Naive B cell (primary cell): ENCODE measurements around the gene CNPPD1. TPM values are rescaled to one million over a fixed set of nuclear protein-coding genes. Genes with fewer than 3 reads are reported as not detected.

Source experiments
- ATAC-seq, 2 donors: fragments of 150-1000 bp; cut with Tn5 transposase; 2 replicates each; pipeline ENCODE4 v1.10.0; 2021; ENCODE audit warnings: low read depth in 2 of 2, mild to moderate bottlenecking in 2 of 2, moderate library complexity in 2 of 2
- DNase-seq: peaks from one replicate; pipeline ENCODE4 v3.0.0; 2022
- H3K27ac Mint-ChIP-seq, 6 donors: one replicate each; pipeline ENCODE4 v1.8.0; 2020 to 2022; ENCODE audit warnings: mild to moderate bottlenecking in 6 of 6, mixed read lengths in 6 of 6, moderate library complexity in 5 of 6, inconsistent platforms in 2 of 6
- H3K27me3 Mint-ChIP-seq, 3 donors: one replicate each; pipeline ENCODE4 v1.8.0; 2021 to 2022; ENCODE audit warnings: mixed read lengths in 3 of 3, mild to moderate bottlenecking in 1 of 3
- H3K36me3 Mint-ChIP-seq, 2 donors: one replicate each; pipeline ENCODE4 v1.8.0; 2020 to 2022; ENCODE audit warnings: mixed read lengths in 2 of 2, inconsistent platforms in 1 of 2, mild to moderate bottlenecking in 1 of 2
- H3K4me1 Mint-ChIP-seq, 3 donors: one replicate each; pipeline ENCODE4 v1.8.0; 2020 to 2022; ENCODE audit warnings: mixed read lengths in 3 of 3, inconsistent platforms in 1 of 3, mild to moderate bottlenecking in 1 of 3, moderate library complexity in 1 of 3
- H3K4me3 Mint-ChIP-seq, 8 donors: one replicate each; pipeline ENCODE4 v1.8.0; 2020 to 2022; ENCODE audit warnings: mild to moderate bottlenecking in 8 of 8, mixed read lengths in 8 of 8, moderate library complexity in 8 of 8, inconsistent platforms in 2 of 8
- H3K9me3 Mint-ChIP-seq, 7 donors: one replicate each; pipeline ENCODE4 v1.8.0; 2020 to 2022; ENCODE audit warnings: mixed read lengths in 7 of 7, mild to moderate bottlenecking in 5 of 7, inconsistent platforms in 2 of 7, moderate library complexity in 1 of 7
- polyA plus RNA-seq, 6 donors: library from polyadenylated mRNA; unstranded; fragments of 300-500 nt; fragmentation: Illumina TruSeq; gene quantifications; one replicate each; pipeline ENCODE4 v1.2.3, GENCODE V29; 2021; ENCODE audit warnings: low read depth in 6 of 6

Gene CNPPD1
- 100 to 1,000 TPM; 112 to 157 (median 133) TPM for polyA plus RNA-seq

DNA sequence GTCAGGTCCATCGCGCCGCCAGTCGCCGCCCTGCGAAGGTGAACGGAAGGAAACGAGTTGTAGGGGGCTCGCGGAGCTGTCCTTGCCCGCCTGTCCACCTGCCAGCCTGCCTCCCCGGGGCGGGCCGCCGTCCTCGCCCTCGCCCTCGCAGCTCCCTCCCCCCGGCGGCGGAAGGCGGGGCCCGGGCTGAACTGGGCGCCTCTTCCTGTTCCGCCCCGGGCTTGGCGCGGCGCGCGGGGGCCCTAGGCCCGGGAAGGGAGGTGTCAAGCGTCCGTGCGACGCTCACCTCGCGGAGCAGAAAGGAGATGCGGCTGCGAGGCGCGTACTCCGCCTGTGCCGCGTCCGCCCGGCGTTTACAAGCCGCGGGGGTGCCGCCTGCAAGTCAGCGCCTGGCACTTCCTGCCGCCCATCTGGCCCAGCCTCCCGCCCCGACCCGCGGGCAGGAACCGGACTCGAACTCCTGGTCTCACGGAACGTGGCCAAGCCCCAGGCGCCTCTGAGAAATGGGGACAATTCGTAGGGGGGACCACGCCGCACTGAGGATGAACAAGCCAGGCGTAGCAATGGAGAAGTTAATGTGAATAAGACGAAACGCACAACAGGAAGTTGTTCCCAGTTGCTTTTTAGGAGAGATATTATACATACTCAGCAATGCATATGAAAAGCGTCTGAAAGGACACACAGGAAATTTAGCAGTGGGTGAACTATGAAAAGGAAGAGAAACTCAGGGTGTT, at the start of gene CNPPD1:
Gene CNPPD1 (minus strand): TSS at position 108 of the 734 bp plus-strand sequence. CDS start 97 bp downstream, at position 11.
- Mint-ChIP-seq H3K36me3 (peaks cover 12 to 28% of the 10 kb centered on the region in 2 donors), H3K4me1 (peaks cover 48 to 65% (median 53%) of the 10 kb centered on the region in 3 donors), H3K4me3 (peak within 1 kb of the TSS; percentile 96 to 99 (median 98)), H3K27ac (peak within 1 kb of the TSS; percentile 99 to 100 (median 100)), H3K27me3 (no peaks in the 10 kb centered on the region), H3K9me3 (no peaks in the 10 kb centered on the region)
- DNase-seq (peak; percentile 90), ATAC-seq (peak; percentile 67)

- peak overlapping the region in 2 of 8 donors; percentile 66 to 77 for H3K4me3 Mint-ChIP-seq
- H3K27me3 Mint-ChIP-seq: no peaks in the 10 kb centered on the region
- peaks cover 21 to 30% of the 10 kb centered on the region in 2 donors for H3K36me3 Mint-ChIP-seq
- DNase-seq (no peak), ATAC-seq (no peak)
- H3K9me3 Mint-ChIP-seq: no peaks in the 10 kb centered on the region
- no peak overlapping the region for H3K27ac Mint-ChIP-seq
- peaks cover 33 to 42% (median 38%) of the 10 kb centered on the region in 3 donors for H3K4me1 Mint-ChIP-seq
Measured at GRCh38 chr2:219225350-219225749, 48.6 kb upstream of the CNPPD1 start.

DNA sequence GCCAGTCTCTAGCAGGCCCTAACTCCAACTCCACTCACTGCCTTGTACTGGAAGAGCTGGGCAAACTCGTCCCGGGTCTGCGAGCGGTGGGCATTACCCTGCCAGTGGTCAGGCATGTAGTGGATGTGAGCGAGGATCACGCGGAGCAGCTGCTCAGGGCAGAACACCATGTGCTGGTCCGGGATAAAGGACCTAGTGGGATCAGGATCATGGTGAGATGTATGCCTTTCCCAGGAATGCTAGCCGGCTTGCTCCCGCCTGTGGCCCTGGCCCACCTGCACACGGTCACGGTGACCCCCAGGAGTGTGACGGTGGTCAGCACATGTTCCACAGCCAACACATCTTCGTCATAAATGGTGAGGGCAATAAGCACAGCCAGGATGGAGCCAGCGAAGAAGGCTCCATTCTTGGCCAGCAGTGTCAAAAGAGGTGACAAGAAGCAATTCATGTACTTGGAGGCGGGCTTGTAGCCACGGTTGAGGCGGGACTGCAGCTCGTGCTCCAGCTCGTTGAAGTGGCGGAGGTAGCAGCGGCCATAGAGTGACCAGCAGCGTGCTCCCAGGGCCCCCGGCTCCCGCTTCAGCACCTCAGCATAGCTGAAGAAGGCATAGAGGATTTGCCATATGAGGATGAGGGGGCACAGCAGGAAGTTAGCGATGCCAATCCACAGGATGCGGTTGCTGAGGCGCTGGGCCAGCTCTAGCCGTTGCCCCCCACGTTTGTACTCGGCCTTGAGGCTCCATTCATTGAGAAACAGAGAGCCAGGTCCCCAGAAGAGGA, 47.3 kb upstream of the CNPPD1 start:
- H3K36me3 Mint-ChIP-seq: peaks cover 21 to 30% of the 10 kb centered on the region in 2 donors

GRCh38 chr2:219221957-219222518, 45.3 kb upstream of the CNPPD1 start:
- no peaks in the 10 kb centered on the region for H3K9me3 Mint-ChIP-seq
- ATAC-seq (no peak), DNase-seq (no peak)
- no peak overlapping the region for H3K27ac Mint-ChIP-seq
- H3K4me1 Mint-ChIP-seq: peaks cover 25 to 38% (median 31%) of the 10 kb centered on the region in 3 donors
- peak overlapping the region in 1 of 8 donors; percentile 71 for H3K4me3 Mint-ChIP-seq
- H3K36me3 Mint-ChIP-seq: peaks cover 21 to 30% of the 10 kb centered on the region in 2 donors
- no peaks in the 10 kb centered on the region for H3K27me3 Mint-ChIP-seq

More for the DNA sequence above, 47.3 kb upstream of the CNPPD1 start:
- DNase-seq: no peak
- Mint-ChIP-seq H3K4me3 (peak overlapping the region in 1 of 8 donors; percentile 42), H3K9me3 (no peaks in the 10 kb centered on the region), H3K4me1 (peaks cover 31 to 44% (median 32%) of the 10 kb centered on the region in 3 donors), H3K27ac (peak overlapping the region in 3 of 6 donors; percentile 11 to 81 (median 56)), H3K27me3 (no peaks in the 10 kb centered on the region)
- no peak for ATAC-seq

- Mint-ChIP-seq H3K4me1 (peaks cover 31 to 39% (median 37%) of the 10 kb centered on the region in 3 donors), H3K27ac (peak overlapping the region in 2 of 6 donors; percentile 28 to 64), H3K4me3 (peak overlapping the region in 3 of 8 donors; percentile 1 to 71 (median 44)), H3K9me3 (no peaks in the 10 kb centered on the region), H3K36me3 (peaks cover 16 to 30% of the 10 kb centered on the region in 2 donors), H3K27me3 (no peaks in the 10 kb centered on the region)
- DNase-seq (no peak), ATAC-seq (no peak)
Measured at GRCh38 chr2:219220652-219221402, 44.1 kb upstream of the CNPPD1 start.

DNA sequence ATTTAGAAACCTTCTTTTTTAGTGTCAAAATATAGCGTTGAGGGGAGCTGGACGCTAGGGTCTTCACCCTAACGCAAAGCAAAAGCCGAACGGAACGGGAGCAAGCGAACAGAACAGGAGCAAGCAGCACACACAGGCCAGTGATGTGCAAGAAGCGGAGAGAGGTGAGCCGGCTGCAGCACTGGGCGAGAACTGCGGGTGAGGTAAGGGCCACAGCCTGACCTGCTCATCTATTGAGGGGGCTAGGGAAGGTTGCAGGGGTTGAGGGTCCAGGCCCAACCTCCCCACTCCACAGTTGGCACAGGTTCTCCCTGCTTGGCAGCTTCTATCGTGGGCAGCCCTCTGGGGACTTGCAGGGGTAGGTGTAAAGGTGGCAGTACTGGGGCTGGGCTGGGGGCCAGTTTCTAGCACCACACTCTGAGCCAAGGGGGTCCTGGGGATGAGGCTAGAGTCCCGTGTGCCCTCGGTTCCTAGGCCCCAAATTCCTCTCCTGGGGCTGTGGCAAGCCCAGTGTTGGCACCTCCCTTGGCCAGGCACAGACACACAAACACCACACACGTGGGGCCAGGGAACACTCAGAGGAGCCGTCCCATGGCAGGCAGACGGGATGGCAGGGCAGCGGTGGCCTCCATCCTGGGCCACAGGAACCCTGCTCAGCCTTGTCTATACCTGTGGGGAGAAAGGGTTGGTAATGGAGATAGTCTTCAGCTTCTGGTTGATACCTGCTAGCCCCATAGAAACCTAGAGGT, 43.2 kb upstream of the CNPPD1 start:
- Mint-ChIP-seq H3K4me3 (peak overlapping the region; percentile 15 to 90 (median 68)), H3K27me3 (no peaks in the 10 kb centered on the region), H3K4me1 (peaks cover 25 to 37% (median 35%) of the 10 kb centered on the region in 3 donors), H3K36me3 (peaks cover 12 to 22% of the 10 kb centered on the region in 2 donors), H3K9me3 (no peaks in the 10 kb centered on the region), H3K27ac (peak overlapping the region in 5 of 6 donors; percentile 26 to 79 (median 54))
- no peak for DNase-seq
- no peak for ATAC-seq

DNA sequence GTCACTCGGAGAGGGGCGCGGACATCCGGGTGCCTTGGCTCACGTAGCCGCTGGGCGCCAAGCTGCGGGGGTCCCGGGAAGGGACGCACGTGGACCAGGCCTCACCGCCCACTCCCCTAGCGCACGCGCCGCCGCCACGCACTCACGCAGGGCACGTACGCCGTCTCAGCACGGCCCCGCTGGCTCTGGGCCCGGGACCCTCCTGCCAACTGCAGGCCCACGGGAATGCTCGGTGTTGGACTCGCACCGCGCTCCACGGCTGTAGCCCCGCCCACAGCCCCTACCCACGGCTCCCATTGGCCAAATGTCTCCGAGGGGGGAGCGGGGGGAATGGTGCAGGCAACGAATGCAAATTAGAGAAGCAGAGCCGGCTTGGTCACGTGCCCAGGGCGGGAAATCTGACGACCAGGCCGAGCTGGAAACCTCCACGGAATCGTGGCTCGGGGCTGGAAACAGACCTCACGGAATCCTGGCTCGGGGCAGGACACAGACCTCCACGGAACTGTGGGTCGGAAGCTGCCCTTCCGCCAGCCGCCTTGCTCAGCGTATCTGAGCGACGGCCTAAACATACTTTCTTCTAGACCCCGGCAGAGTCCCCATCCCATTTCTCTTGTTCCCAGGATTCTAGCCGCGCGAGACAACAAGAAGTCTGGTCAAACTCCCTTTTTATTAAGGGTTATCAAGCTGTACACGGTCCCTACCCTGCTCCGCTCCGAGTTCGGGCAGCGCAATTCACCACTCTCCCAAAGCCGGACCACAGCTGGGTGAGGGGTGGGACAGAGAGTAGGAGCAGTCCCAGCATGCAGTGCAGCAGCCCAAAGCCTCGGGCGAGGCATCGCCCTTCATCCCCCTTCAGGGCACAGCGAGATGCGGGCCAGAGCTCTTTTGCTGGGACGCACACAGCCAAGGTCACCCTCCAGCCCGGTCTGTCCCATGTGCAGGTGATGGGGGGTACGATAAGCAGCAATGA, 42.3 kb upstream of the CNPPD1 start, which contains the start of gene ABCB6:
Gene ABCB6 (minus strand): TSS at position 227 of the 970 bp plus-strand sequence. CDS start 285 bp downstream, outside the sequence.
- H3K27ac Mint-ChIP-seq: peak within 1 kb of the TSS; percentile 61 to 92 (median 78)
- DNase-seq: peak; percentile 88
- H3K36me3 Mint-ChIP-seq: peaks cover 6 to 22% of the 10 kb centered on the region in 2 donors
- peak within 1 kb of the TSS; percentile 78 to 94 (median 86) for H3K4me3 Mint-ChIP-seq
- H3K9me3 Mint-ChIP-seq: no peaks in the 10 kb centered on the region
- no peaks in the 10 kb centered on the region for H3K27me3 Mint-ChIP-seq
- ATAC-seq: peak; percentile 95 to 97
- peaks cover 26 to 41% (median 29%) of the 10 kb centered on the region in 3 donors for H3K4me1 Mint-ChIP-seq

- Mint-ChIP-seq H3K9me3 (no peaks in the 10 kb centered on the region), H3K4me3 (peak overlapping the region; percentile 78 to 94 (median 84)), H3K27me3 (no peaks in the 10 kb centered on the region), H3K36me3 (peaks cover 6 to 19% of the 10 kb centered on the region in 2 donors), H3K4me1 (peaks cover 26 to 42% (median 29%) of the 10 kb centered on the region in 3 donors), H3K27ac (peak overlapping the region; percentile 38 to 79 (median 70))
- DNase-seq (no peak), ATAC-seq (peak; percentile 20 to 24)
Measured at GRCh38 chr2:219218217-219218731, 41.5 kb upstream of the CNPPD1 start.

DNA sequence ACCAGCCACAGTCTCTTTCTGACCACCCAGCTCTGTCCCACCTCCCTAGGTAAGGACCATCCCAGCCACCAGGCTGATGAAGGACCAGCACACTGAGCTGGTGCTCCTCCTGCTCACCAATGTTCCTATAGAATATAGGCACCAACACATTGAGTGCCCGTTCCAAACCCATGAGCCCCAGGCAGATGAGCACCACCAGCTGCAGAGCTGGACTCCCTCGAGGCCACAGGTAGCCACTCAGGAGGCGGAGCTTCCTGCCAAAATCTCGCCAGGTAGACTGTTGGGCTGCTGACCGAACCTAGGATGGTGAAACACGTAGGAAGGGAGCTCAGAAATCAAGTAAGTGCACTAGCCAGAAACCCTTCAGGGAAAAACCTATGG, 39.8 kb upstream of the CNPPD1 start:
- no peak for DNase-seq
- no peak for ATAC-seq
- Mint-ChIP-seq H3K36me3 (peaks cover 4 to 12% of the 10 kb centered on the region in 2 donors), H3K9me3 (no peaks in the 10 kb centered on the region), H3K27me3 (no peaks in the 10 kb centered on the region), H3K4me1 (peaks cover 24 to 42% (median 37%) of the 10 kb centered on the region in 3 donors), H3K4me3 (peak overlapping the region in 5 of 8 donors; percentile 7 to 77 (median 44)), H3K27ac (no peak overlapping the region)

DNA sequence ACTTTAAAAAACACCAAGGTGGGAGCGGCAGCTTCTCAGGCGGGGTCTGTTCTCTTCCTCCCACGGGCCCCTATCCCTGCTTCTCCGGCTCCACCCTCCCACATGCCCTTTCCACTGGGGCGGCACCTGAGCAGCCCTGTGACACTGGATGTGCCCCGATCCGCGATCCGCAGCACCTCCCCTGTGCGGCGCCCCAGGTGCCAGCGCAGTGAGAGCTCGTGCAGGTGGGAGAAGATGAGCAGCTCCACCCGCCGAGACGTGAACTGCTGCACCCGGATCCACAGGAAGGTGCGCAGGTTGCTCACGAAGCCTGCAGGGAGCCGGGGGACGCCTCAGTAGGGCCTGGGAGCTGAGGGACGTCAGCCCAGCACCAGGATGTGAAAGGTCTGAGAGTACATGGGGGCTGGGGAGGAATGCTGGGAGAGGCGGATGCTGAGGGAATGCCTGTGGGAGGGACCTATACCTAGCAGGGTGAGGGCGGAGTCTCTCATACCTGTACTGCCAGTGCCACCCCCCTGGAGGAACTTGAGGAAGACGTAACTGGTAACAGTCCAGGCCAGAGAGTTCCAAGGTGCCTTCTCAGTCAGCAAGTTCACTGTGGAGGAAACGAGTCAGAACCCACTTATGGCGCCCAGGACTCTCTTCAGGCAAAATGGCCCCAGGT, 39.3 kb upstream of the CNPPD1 start:
- Mint-ChIP-seq H3K36me3 (peaks cover 0 to 7% of the 10 kb centered on the region in 2 donors), H3K9me3 (no peaks in the 10 kb centered on the region), H3K4me3 (peak overlapping the region in 1 of 8 donors; percentile 69), H3K27me3 (no peaks in the 10 kb centered on the region), H3K4me1 (peaks cover 21 to 43% (median 42%) of the 10 kb centered on the region in 3 donors), H3K27ac (no peak overlapping the region)
- ATAC-seq (no peak), DNase-seq (no peak)
